HG02763 (cell line): ENCODE results near the gene WWC2.

Experiments used
- ATAC-seq: cut with Tn5 transposase; IDR thresholded peaks from one replicate; pipeline ENCODE4 v1.9.1; 2021; ENCODE audit warnings: mild to moderate bottlenecking, moderate library complexity; ENCODE audit not compliant: unreplicated experiment

Gene WWC2

GRCh38 chr4:183197140-183197539, 98.1 kb downstream of the WWC2 start:
- no peak for ATAC-seq

- no peak for ATAC-seq
Observed at GRCh38 chr4:183200453-183200852, 101.4 kb downstream of the WWC2 start.

- ATAC-seq: no peak
Observed at GRCh38 chr4:183201331-183201730, 102.3 kb downstream of the WWC2 start.

GRCh38 chr4:183202523-183202922, 103.5 kb downstream of the WWC2 start:
- no peak for ATAC-seq

DNA sequence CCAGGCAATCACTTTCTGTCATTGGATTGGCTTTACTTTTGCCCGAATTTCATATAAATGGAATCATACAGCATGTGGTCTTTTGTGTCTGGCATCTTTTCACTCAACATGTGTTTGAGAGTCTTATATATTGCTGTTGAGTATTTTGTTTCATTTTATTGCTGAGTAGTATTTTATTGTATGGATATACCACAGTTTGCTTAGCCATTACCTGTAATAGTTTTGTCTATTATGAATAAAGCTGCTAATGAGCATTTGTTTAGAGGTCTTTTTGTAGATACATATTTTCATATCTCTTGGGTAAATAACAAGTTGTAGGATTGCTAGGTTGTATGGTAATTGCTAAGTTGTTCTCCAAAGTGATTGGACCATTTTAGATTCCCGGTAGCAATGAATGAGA, 105.7 kb downstream of the WWC2 start:
- no peak for ATAC-seq

- ATAC-seq: no peak
Observed at GRCh38 chr4:183205193-183205592, 106.1 kb downstream of the WWC2 start.

DNA sequence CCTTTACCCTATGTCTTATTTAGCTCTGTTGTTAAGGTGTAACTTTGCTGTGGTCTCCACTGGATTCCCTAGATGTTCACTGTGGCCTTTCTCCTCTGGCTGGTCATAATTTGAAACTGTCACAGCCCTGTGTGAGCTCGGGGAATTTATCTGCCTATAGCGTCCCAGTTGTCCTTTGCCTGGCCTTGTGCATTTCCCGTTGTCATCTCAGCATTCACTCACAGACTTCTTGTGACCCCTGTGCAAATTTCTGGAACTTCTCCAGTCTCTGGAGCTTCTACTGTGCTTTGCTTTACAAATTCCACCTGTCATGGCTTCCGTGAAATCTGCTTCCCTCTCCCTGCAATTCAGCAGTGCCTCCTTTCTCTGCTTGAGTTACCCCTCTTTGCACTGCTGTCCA, 106.7 kb downstream of the WWC2 start:
- ATAC-seq: no peak

GRCh38 chr4:183211533-183211932, 112.5 kb downstream of the WWC2 start:
- ATAC-seq: no peak

GRCh38 chr4:183213996-183214395, 114.9 kb downstream of the WWC2 start:
- no peak for ATAC-seq

GRCh38 chr4:183214912-183215488, 115.9 kb downstream of the WWC2 start:
- no peak for ATAC-seq

- no peak for ATAC-seq
Observed at GRCh38 chr4:183220236-183220635, 121.2 kb downstream of the WWC2 start.

DNA sequence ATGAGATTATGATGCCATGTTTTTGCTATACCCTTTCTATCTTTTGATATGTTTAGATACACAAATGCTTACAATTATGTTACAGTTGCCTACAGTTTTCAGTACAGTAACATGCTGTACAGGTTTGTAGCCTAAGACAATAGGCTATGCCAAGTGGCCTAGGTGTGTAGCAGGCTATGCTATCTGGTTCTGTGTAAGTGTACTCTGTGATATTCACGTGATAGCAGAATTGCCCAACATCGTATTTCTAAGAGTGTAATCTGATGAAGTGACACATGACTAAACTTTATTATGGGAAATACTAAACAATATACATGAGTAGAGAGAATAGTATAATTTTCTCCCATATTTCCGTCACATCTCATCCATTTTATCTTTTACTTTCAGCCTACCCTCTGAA, 124.0 kb downstream of the WWC2 start:
- no peak for ATAC-seq

- ATAC-seq: no peak
Observed at GRCh38 chr4:183229397-183229796, 130.3 kb downstream of the WWC2 start.

GRCh38 chr4:183240581-183241321, 141.7 kb downstream of the WWC2 start:
- ATAC-seq: no peak

DNA sequence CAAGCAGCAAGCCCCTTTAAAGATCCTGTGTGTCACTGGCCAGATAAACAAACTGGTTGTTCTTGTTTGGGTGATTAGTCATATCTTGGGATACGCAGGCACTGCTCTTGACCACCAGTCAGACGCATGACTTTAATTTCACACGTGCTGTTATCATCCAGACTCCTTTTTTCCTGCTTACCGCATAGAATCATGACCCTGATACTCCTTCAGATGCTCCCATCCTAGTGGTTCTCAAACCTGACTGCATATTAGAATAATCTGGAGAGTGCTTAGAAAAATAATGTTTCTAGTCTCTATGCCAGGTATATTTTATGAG, 142.2 kb downstream of the WWC2 start:
- no peak for ATAC-seq

- no peak for ATAC-seq
Observed at GRCh38 chr4:183241721-183242151, 142.7 kb downstream of the WWC2 start.

DNA sequence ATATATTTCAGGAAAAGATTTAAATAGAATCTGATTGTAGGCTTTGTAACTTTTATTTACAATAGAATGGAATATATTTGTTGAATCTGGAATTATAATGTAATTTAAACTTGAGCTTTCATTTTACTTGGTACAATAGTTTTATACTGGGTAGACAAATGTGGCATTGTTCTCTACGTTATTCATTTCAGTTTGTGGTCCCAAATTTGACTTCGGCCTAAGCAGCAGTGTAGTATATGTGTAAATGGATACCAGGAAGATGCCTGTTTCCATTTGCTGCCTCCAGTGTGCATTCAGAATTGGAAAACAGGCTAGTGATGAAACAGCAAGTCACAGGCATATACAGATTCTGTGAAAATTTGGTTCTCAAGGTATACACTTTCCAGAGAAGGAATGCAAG, 143.2 kb downstream of the WWC2 start:
- no peak for ATAC-seq

DNA sequence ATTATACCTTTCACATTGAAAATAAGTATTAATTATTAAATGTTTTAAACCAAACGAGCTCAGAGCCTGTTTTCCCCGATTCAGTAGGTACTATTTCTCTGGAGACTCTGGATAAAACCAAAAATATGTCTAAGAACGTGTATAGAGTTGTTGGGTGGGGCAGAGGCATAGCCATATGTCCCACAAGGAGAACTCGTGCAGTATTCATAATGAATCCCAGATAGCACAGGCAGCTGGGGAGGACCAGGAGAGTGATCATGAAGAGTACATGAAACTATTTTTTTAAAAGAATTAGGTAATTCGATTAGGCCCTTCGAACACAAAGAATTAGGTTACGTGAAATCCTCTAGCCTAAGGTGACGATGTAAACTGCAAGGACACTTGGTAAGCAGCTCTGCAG, 145.0 kb downstream of the WWC2 start:
- no peak for ATAC-seq

DNA sequence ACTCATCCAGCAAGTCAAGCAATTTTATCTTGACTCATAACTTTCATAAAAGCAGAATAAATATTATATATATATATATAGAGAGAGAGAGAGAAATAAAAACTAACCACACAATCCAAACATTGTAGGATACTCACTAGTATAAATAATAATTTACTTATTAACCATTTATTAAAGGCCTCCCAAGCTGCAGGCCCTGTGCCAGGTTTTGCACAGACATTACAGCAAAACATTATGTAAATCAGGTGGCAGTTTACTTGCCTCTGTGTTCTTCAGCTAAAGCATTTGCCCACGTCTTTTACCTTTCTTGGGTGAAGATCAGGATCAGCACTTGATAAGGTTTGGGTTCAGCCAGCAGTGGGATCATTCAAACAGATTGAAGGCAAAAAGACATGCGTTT, 145.4 kb downstream of the WWC2 start:
- ATAC-seq: no peak

GRCh38 chr4:183248201-183248600, 149.1 kb downstream of the WWC2 start:
- ATAC-seq: no peak

DNA sequence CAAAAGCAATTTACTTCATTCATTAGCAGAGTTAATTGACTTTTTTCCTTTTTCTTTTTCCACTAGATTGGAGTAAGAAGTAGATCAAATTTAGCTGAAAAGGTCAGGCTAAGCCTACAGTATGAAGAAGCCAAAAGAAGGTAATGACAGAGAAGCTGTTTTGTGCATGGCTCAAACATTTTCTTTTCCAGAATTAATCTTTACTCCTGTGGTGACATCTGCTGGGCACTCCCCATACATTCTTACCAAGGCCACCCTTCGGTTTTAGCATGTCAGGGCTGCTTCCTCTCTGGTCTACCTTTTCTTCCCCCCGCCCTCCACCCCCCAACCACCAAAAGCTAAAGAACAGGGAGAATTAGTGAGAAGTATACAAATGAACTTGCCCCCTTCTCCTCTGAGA, 150.8 kb downstream of the WWC2 start:
- no peak for ATAC-seq

DNA sequence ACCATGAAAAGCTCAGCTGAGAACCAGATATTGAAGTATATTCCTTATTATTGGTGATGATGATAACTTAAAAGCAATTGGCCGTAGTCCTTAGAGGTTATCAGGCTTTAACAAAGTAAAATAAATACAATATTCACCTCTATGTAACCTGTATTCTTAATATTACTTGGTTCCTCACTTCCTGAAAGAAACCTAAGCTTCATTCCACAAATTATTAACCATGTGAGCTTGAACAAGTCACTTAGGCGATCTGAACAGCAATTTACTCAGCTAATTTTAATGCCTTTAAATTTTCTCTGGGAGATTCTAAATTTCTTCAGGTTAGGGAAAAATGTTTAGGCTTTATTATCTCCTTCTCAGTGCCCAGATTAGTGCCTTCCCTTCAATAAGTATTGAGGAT, 151.8 kb downstream of the WWC2 start:
- ATAC-seq: no peak

GRCh38 chr4:183252959-183253358, 153.9 kb downstream of the WWC2 start:
- ATAC-seq: no peak
